Liver (tissue), 9 donors: ENCODE results near the gene FBXL4. TPM values are rescaled to one million over a fixed set of nuclear protein-coding genes. Genes with fewer than 3 reads are reported as not detected.

ENCODE experiments used
- DNase-seq: peaks from one replicate; pipeline ENCODE4 v3.0.0-alpha.2; 2017; ENCODE audit warnings: low spot score
- H3K27ac ChIP-seq, 2 donors: one replicate each; pipeline ENCODE4 v1.7.0; 2013; ENCODE audit warnings: inconsistent platforms in 2 of 2, low read length in 2 of 2, control low read depth in 1 of 2, low read depth in 1 of 2, mild to moderate bottlenecking in 1 of 2
- H3K27me3 ChIP-seq, 4 donors: one replicate each; pipeline versions ENCODE4 v1.6.1 to v1.7.0; 2013; ENCODE audit warnings: low read length in 3 of 4, inconsistent platforms in 1 of 4, mild to moderate bottlenecking in 1 of 4, moderate library complexity in 1 of 4; ENCODE audit not compliant: control insufficient read depth in 4 of 4, insufficient read depth in 4 of 4
- H3K36me3 ChIP-seq, 4 donors: one replicate each; pipeline versions ENCODE4 v1.6.1 to v1.7.0; 2013; ENCODE audit warnings: low read length in 3 of 4, mild to moderate bottlenecking in 3 of 4, low read depth in 1 of 4, moderate library complexity in 1 of 4; ENCODE audit not compliant: control insufficient read depth in 4 of 4, insufficient read depth in 3 of 4
- H3K4me1 ChIP-seq, 4 donors: one replicate each; pipeline versions ENCODE4 v1.6.1 to v1.7.0; 2013; ENCODE audit warnings: low read length in 3 of 4, mild to moderate bottlenecking in 3 of 4, moderate library complexity in 1 of 4; ENCODE audit not compliant: control insufficient read depth in 4 of 4, insufficient read depth in 4 of 4
- H3K4me3 ChIP-seq, 3 donors: one replicate each; pipeline versions ENCODE4 v1.6.1 to v1.7.0; 2013; ENCODE audit warnings: low read length in 3 of 3, control low read depth in 1 of 3, low read depth in 1 of 3, mild to moderate bottlenecking in 1 of 3
- H3K9ac ChIP-seq, 2 donors: one replicate each; pipeline ENCODE4 v1.7.0; 2013; ENCODE audit warnings: low read length in 2 of 2, mild to moderate bottlenecking in 2 of 2, moderate library complexity in 2 of 2, control low read depth in 1 of 2, low read depth in 1 of 2
- H3K9me3 ChIP-seq, 4 donors: one replicate each; pipeline versions ENCODE4 v1.6.1 to v1.7.0; 2013; ENCODE audit warnings: low read length in 3 of 4; ENCODE audit not compliant: control insufficient read depth in 4 of 4
- EGR1 ChIP-seq, 2 donors: IDR thresholded peaks; 2 replicates each; pipeline ENCODE4 v1.6.1; 2016 to 2018; ENCODE audit warnings: antibody characterized with exemption in 2 of 2, low read depth in 2 of 2
- FOXA1 ChIP-seq: IDR thresholded peaks from 2 replicates; pipeline ENCODE4 v1.6.1; 2016; ENCODE audit warnings: antibody characterized with exemption
- FOXA2 ChIP-seq: IDR thresholded peaks from 2 replicates; pipeline ENCODE4 v1.6.1; 2016; ENCODE audit warnings: antibody characterized with exemption
- GABPA ChIP-seq, 2 donors: IDR thresholded peaks in 1 of 2; conservative IDR thresholded peaks in 1 of 2; 2 replicates each; pipeline ENCODE4 v1.6.1; 2016; ENCODE audit warnings: antibody characterized with exemption in 2 of 2, mild to moderate bottlenecking in 1 of 2, moderate library complexity in 1 of 2
- HNF4A ChIP-seq, 2 donors: conservative IDR thresholded peaks; 2 replicates each; pipeline ENCODE4 v1.6.1; 2016; ENCODE audit warnings: antibody characterized with exemption in 2 of 2, mild to moderate bottlenecking in 2 of 2
- HNF4G ChIP-seq: IDR thresholded peaks from 2 replicates; pipeline ENCODE4 v1.6.1; 2016; ENCODE audit warnings: antibody characterized with exemption
- JUND ChIP-seq, 2 donors: IDR thresholded peaks; 2 replicates each; pipeline ENCODE4 v1.6.1; 2016; ENCODE audit warnings: antibody characterized with exemption in 2 of 2
- NR2F2 ChIP-seq: IDR thresholded peaks from 2 replicates; pipeline ENCODE4 v1.6.1; 2016; ENCODE audit warnings: antibody characterized with exemption
- RAD21 ChIP-seq, 2 donors: IDR thresholded peaks; 2 replicates each; pipeline ENCODE4 v1.6.1; 2016; ENCODE audit warnings: antibody characterized with exemption in 2 of 2, mild to moderate bottlenecking in 2 of 2
- RXRA ChIP-seq, 2 donors: IDR thresholded peaks; 2 replicates each; pipeline ENCODE4 v1.6.1; 2017 to 2018; ENCODE audit warnings: antibody characterized with exemption in 2 of 2, mild to moderate bottlenecking in 1 of 2
- SP1 ChIP-seq: IDR thresholded peaks from 2 replicates; pipeline ENCODE4 v1.6.1; 2018; ENCODE audit warnings: antibody characterized with exemption, mild to moderate bottlenecking
- TAF1 ChIP-seq: conservative IDR thresholded peaks from 2 replicates; pipeline ENCODE4 v1.6.1; 2016; ENCODE audit warnings: antibody characterized with exemption, mild to moderate bottlenecking
- YY1 ChIP-seq: IDR thresholded peaks from 2 replicates; pipeline ENCODE4 v1.6.1; 2016; ENCODE audit warnings: antibody characterized with exemption, mild to moderate bottlenecking
- WGBS: extraction: QIAGEN DNeasy Blood & Tissue Kit; methylation state at CpG from one replicate; pipeline ENCODE4 v1.1.7; 2013; 5-methylcytosine and 5-hydroxymethylcytosine counted together
- polyA plus RNA-seq, 2 donors: library from polyadenylated mRNA; stranded (reverse) in 1 of 2; unstranded in 1 of 2; fragments of 200-250 nt in 1 of 2; fragments of >200 nt in 1 of 2; fragmentation: Nextera tagmentation in 1 of 2; extraction: Ambion mirVana in 1 of 2; gene quantifications; one replicate each; pipeline versions ENCODE4 v1.2.1 to v1.2.3, GENCODE V29; 2013 to 2015
- total RNA-seq, 2 donors: library from RNA; depleted of rRNA; stranded (reverse); fragments of >200 nt; gene quantifications; one replicate each; pipeline ENCODE4 v1.2.3, GENCODE V29; 2014
- TF ChIP-seq, protein P1 (sequence below): fragments of 150-350 bp; IDR thresholded peaks from 2 replicates; pipeline ENCODE4 v1.5.1; 2017; ENCODE audit warnings: improper control_type of control experiment, low read depth, low read length; ENCODE audit not compliant: missing input control
- TF ChIP-seq, protein P2 (sequence below): IDR thresholded peaks from 2 replicates; pipeline ENCODE4 v1.6.1; 2016; ENCODE audit warnings: antibody characterized with exemption
- TF ChIP-seq, protein P3 (sequence below): IDR thresholded peaks from 2 replicates; pipeline ENCODE4 v1.6.1; 2016; ENCODE audit warnings: antibody characterized with exemption, mild to moderate bottlenecking
- TF ChIP-seq, protein P4 (sequence below): IDR thresholded peaks from 2 replicates; pipeline ENCODE4 v1.6.1; 2016; ENCODE audit warnings: antibody characterized with exemption
- TF ChIP-seq, protein P5 (sequence below): IDR thresholded peaks from 2 replicates; pipeline ENCODE4 v1.6.1; 2016; ENCODE audit warnings: antibody characterized with exemption
- donor health status: healthy.
- donor health status: healthy.
- donor health status: healthy.
- donor health status: healthy.
- donor health status: healthy.

Gene FBXL4
- total and polyA plus RNA-seq, 4 donors: 4.1 to 18.8 (median 14.0) TPM

DNA sequence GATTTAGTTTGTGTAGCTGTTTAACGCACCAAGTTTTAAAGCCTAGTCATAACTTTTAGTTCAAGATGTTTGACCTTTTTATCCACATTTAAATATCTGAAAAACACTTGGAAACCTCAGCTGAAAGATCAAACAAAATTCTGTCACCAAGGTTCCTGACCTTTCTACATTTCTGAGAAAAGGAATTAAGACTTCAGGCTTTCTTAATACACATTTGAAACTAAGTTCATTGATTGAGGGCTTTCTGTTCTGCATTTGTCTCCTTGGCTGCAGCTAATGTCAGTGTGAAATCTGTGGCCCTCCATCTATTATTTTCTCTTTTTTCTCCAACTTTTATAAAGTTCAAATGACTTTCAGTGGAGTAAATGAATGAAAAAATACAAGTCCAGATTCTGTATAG lies 22.7 kb upstream of the FBXL4 start:
- no peaks in the 10 kb centered on the region for H3K4me1 ChIP-seq
- no peak overlapping the region for H3K27ac ChIP-seq
- DNase-seq: no peak
- no peaks in the 10 kb centered on the region for H3K36me3 ChIP-seq
- no peaks in the 10 kb centered on the region for H3K27me3 ChIP-seq
- no peak for TF ChIP-seq HNF4G
- TF ChIP-seq YY1: no peak
- TF ChIP-seq, protein P1, sequence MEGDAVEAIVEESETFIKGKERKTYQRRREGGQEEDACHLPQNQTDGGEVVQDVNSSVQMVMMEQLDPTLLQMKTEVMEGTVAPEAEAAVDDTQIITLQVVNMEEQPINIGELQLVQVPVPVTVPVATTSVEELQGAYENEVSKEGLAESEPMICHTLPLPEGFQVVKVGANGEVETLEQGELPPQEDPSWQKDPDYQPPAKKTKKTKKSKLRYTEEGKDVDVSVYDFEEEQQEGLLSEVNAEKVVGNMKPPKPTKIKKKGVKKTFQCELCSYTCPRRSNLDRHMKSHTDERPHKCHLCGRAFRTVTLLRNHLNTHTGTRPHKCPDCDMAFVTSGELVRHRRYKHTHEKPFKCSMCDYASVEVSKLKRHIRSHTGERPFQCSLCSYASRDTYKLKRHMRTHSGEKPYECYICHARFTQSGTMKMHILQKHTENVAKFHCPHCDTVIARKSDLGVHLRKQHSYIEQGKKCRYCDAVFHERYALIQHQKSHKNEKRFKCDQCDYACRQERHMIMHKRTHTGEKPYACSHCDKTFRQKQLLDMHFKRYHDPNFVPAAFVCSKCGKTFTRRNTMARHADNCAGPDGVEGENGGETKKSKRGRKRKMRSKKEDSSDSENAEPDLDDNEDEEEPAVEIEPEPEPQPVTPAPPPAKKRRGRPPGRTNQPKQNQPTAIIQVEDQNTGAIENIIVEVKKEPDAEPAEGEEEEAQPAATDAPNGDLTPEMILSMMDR: no peak
- TF ChIP-seq RAD21 (IDR thresholded peaks at IDR 0.05): no peak
- TF ChIP-seq, protein P2, sequence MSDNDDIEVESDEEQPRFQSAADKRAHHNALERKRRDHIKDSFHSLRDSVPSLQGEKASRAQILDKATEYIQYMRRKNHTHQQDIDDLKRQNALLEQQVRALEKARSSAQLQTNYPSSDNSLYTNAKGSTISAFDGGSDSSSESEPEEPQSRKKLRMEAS: no peak
- TF ChIP-seq FOXA1: no peak
- TF ChIP-seq NR2F2: no peak
- TF ChIP-seq, protein P3, sequence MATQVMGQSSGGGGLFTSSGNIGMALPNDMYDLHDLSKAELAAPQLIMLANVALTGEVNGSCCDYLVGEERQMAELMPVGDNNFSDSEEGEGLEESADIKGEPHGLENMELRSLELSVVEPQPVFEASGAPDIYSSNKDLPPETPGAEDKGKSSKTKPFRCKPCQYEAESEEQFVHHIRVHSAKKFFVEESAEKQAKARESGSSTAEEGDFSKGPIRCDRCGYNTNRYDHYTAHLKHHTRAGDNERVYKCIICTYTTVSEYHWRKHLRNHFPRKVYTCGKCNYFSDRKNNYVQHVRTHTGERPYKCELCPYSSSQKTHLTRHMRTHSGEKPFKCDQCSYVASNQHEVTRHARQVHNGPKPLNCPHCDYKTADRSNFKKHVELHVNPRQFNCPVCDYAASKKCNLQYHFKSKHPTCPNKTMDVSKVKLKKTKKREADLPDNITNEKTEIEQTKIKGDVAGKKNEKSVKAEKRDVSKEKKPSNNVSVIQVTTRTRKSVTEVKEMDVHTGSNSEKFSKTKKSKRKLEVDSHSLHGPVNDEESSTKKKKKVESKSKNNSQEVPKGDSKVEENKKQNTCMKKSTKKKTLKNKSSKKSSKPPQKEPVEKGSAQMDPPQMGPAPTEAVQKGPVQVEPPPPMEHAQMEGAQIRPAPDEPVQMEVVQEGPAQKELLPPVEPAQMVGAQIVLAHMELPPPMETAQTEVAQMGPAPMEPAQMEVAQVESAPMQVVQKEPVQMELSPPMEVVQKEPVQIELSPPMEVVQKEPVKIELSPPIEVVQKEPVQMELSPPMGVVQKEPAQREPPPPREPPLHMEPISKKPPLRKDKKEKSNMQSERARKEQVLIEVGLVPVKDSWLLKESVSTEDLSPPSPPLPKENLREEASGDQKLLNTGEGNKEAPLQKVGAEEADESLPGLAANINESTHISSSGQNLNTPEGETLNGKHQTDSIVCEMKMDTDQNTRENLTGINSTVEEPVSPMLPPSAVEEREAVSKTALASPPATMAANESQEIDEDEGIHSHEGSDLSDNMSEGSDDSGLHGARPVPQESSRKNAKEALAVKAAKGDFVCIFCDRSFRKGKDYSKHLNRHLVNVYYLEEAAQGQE: no peak
- TF ChIP-seq, protein P4, sequence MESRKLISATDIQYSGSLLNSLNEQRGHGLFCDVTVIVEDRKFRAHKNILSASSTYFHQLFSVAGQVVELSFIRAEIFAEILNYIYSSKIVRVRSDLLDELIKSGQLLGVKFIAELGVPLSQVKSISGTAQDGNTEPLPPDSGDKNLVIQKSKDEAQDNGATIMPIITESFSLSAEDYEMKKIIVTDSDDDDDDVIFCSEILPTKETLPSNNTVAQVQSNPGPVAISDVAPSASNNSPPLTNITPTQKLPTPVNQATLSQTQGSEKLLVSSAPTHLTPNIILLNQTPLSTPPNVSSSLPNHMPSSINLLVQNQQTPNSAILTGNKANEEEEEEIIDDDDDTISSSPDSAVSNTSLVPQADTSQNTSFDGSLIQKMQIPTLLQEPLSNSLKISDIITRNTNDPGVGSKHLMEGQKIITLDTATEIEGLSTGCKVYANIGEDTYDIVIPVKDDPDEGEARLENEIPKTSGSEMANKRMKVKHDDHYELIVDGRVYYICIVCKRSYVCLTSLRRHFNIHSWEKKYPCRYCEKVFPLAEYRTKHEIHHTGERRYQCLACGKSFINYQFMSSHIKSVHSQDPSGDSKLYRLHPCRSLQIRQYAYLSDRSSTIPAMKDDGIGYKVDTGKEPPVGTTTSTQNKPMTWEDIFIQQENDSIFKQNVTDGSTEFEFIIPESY: no peak
- TF ChIP-seq, protein P5, sequence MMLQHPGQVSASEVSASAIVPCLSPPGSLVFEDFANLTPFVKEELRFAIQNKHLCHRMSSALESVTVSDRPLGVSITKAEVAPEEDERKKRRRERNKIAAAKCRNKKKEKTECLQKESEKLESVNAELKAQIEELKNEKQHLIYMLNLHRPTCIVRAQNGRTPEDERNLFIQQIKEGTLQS: no peak
- no peak for TF ChIP-seq EGR1 (IDR thresholded peaks at IDR 0.05; ENCODE audit: low read depth in 2 of 2)
- no peak for TF ChIP-seq HNF4A (conservative IDR thresholded peaks at IDR 0.05)
- no peak for TF ChIP-seq TAF1
- TF ChIP-seq FOXA2: no peak
- TF ChIP-seq JUND (IDR thresholded peaks at IDR 0.05): no peak
- TF ChIP-seq RXRA (IDR thresholded peaks at IDR 0.05): no peak
- no peak overlapping the region for H3K9ac ChIP-seq
- H3K9me3 ChIP-seq: no peaks in the 10 kb centered on the region
- H3K4me3 ChIP-seq: no peak overlapping the region
- WGBS: 95% methylated on average over 1 of the region's 1 CpG

DNA sequence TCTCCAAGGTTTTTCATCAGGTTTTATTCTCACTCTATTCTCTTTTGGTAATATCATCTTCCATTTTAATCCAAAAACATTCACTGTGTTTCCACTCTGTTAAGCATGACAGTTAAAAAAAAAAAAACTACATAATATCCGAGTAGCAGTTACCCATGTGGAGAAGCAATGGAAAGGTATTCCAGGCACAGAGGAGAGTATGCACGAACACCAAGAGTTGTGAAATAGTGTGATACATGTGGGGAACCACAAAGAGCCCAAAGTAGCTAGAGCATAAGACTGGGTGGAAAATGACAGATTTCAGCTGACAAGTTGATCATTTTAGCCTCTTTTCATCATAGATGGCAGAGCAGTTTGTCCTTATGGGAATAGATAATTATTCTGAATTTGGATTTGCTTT lies 19.9 kb upstream of the FBXL4 start:
- Histone ChIP-seq H3K9ac (no peak overlapping the region), H3K36me3 (no peaks in the 10 kb centered on the region), H3K27me3 (no peaks in the 10 kb centered on the region), H3K9me3 (no peaks in the 10 kb centered on the region), H3K4me3 (no peak overlapping the region), H3K27ac (no peak overlapping the region), H3K4me1 (no peaks in the 10 kb centered on the region)
- DNase-seq: no peak
- WGBS: 84% methylated on average over 2 of the region's 2 CpGs
- TF ChIP-seq GABPA (IDR thresholded peaks at IDR 0.05 in 1 of 2, conservative IDR thresholded peaks at IDR 0.05 in 1 of 2) (no peak), EGR1 (IDR thresholded peaks at IDR 0.05; ENCODE audit: low read depth in 2 of 2) (no peak), YY1 (no peak), FOXA2 (no peak), HNF4A (conservative IDR thresholded peaks at IDR 0.05) (no peak), TAF1 (no peak), NR2F2 (no peak), SP1 (no peak), RXRA (IDR thresholded peaks at IDR 0.05) (no peak), FOXA1 (no peak), HNF4G (no peak)
- TF ChIP-seq, protein P4: no peak
- TF ChIP-seq, protein P5: no peak
